Suprapubic skin (tissue), 4 donors: Measurements from ENCODE around the gene NT5C3B.

Experiments
- EP300 ChIP-seq: sonication (generic); formaldehyde crosslinking; IDR thresholded peaks from one replicate; pipeline ENCODE4 v1.6.1; 2017; ENCODE audit warnings: antibody characterized with exemption
- POLR2A ChIP-seq, 2 donors: fragments of 450-650 bp; IDR thresholded peaks; one replicate each; pipeline ENCODE4 v1.6.1; 2017; ENCODE audit warnings: antibody characterized with exemption in 2 of 2, mild to moderate bottlenecking in 2 of 2, moderate library complexity in 2 of 2
- POLR2AphosphoS5 ChIP-seq, 3 donors: sonication (generic); formaldehyde crosslinking; IDR thresholded peaks; one replicate each; pipeline ENCODE4 v1.6.1; 2017; ENCODE audit warnings: antibody characterized with exemption in 3 of 3
- TF ChIP-seq, protein P1 (sequence below), 2 donors: fragments of 200-600 bp in 1 of 2; fragments of 450-650 bp in 1 of 2; sonication (generic) in 1 of 2; IDR thresholded peaks; one replicate each; pipeline ENCODE4 v1.5.1; 2016 to 2019; ENCODE audit warnings: antibody characterized with exemption in 2 of 2, mild to moderate bottlenecking in 1 of 2, moderate library complexity in 1 of 2

- TF ChIP-seq POLR2A (IDR thresholded peaks at IDR 0.05) (no peak), EP300 (no peak), POLR2AphosphoS5 (IDR thresholded peaks at IDR 0.05) (peak in 2 of 3 donors; percentile 50 to 60)
- TF ChIP-seq, protein P1, sequence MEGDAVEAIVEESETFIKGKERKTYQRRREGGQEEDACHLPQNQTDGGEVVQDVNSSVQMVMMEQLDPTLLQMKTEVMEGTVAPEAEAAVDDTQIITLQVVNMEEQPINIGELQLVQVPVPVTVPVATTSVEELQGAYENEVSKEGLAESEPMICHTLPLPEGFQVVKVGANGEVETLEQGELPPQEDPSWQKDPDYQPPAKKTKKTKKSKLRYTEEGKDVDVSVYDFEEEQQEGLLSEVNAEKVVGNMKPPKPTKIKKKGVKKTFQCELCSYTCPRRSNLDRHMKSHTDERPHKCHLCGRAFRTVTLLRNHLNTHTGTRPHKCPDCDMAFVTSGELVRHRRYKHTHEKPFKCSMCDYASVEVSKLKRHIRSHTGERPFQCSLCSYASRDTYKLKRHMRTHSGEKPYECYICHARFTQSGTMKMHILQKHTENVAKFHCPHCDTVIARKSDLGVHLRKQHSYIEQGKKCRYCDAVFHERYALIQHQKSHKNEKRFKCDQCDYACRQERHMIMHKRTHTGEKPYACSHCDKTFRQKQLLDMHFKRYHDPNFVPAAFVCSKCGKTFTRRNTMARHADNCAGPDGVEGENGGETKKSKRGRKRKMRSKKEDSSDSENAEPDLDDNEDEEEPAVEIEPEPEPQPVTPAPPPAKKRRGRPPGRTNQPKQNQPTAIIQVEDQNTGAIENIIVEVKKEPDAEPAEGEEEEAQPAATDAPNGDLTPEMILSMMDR (IDR thresholded peaks at IDR 0.05) = no peak
Measured at GRCh38 chr17:41785859-41786226, 50.2 kb downstream of the NT5C3B start.
